HL-60 (cell line): ENCODE results near the gene SLC28A1.

Experiments
- DNase-seq, 2 experiments: peaks; one replicate each; pipeline ENCODE4 v3.0.0-alpha.2; 2010 to 2020; ENCODE audit warnings: low read depth in 1 of 2, low spot score in 1 of 2
- H3K27ac ChIP-seq: fragments of 250-450 bp; sonication (Bioruptor Pico); replicated peaks from 2 replicates; pipeline ENCODE4 v1.5.1; 2020; ENCODE audit warnings: mild to moderate bottlenecking, moderate library complexity
- H3K27me3 ChIP-seq: fragments of 250-450 bp; sonication (Bioruptor Pico); 2 replicates; pipeline ENCODE4 v1.5.1; 2021; ENCODE audit warnings: mild to moderate bottlenecking, moderate library complexity; ENCODE audit not compliant: insufficient read depth, poor library complexity, severe bottlenecking
- H3K4me3 ChIP-seq: replicated peaks from 2 replicates; pipeline ENCODE4 v1.5.1; 2011; ENCODE audit warnings: mild to moderate bottlenecking, control low read depth, low read length; ENCODE audit not compliant: insufficient read depth
- CTCF ChIP-seq: IDR thresholded peaks from one replicate; pipeline ENCODE4 v1.5.1; 2011; ENCODE audit warnings: low read length, control low read depth, inconsistent platforms; ENCODE audit not compliant: insufficient read depth
- GABPA ChIP-seq: IDR thresholded peaks from 2 replicates; pipeline ENCODE4 v1.6.1; 2012; ENCODE audit warnings: low read depth
- POLR2AphosphoS5 ChIP-seq: IDR thresholded peaks from 2 replicates; pipeline ENCODE4 v1.6.1; 2012; ENCODE audit warnings: low read depth
- REST ChIP-seq: IDR thresholded peaks from 2 replicates; pipeline ENCODE4 v1.6.1; 2012; ENCODE audit warnings: low read depth; ENCODE audit not compliant: insufficient replicate concordance
- SPI1 ChIP-seq: IDR thresholded peaks from 2 replicates; pipeline ENCODE4 v1.6.1; 2012; ENCODE audit warnings: low read depth, mild to moderate bottlenecking, borderline replicate concordance

SLC28A1 gene

GRCh38 chr15:84836844-84837243 is 47.6 kb upstream of the SLC28A1 start:
- Histone ChIP-seq H3K27ac (no peak overlapping the region), H3K4me3 (no peak overlapping the region), H3K27me3 (no peaks in the 10 kb centered on the region)
- DNase-seq = peak in 1 of 2 experiments; percentile 52
- TF ChIP-seq SPI1 (peak; percentile 25; the same call in 1 of the 2 replicates), POLR2AphosphoS5 (no peak)

GRCh38 chr15:84839714-84840113 is 44.7 kb upstream of the SLC28A1 start:
- Histone ChIP-seq H3K4me3 (no peak overlapping the region), H3K27ac (no peak overlapping the region), H3K27me3 (no peaks in the 10 kb centered on the region)
- TF ChIP-seq POLR2AphosphoS5 (no peak), GABPA (no peak), SPI1 (no peak), REST (no peak), CTCF (no peak)
- DNase-seq = no peak

- no peak for DNase-seq
- Histone ChIP-seq H3K27ac (no peak overlapping the region), H3K4me3 (no peak overlapping the region), H3K27me3 (no peaks in the 10 kb centered on the region)
- TF ChIP-seq POLR2AphosphoS5 (no peak), GABPA (no peak), CTCF (no peak)
These were observed 44.2 kb upstream of the SLC28A1 start for GRCh38 chr15:84840255-84840654.

GRCh38 chr15:84840741-84841429 is 43.6 kb upstream of the SLC28A1 start:
- TF ChIP-seq SPI1 (no peak), CTCF (no peak), REST (no peak), GABPA (no peak), POLR2AphosphoS5 (no peak)
- Histone ChIP-seq H3K27ac (no peak overlapping the region), H3K27me3 (no peaks in the 10 kb centered on the region), H3K4me3 (no peak overlapping the region)
- DNase-seq = peak in 1 of 2 experiments; percentile 81
